K562 (cell line): Measurements from ENCODE around the gene MECP2. TPM values are rescaled to one million over a fixed set of nuclear protein-coding genes. Genes with fewer than 3 reads are reported as not detected.
A peak's percentile ranks its signal among the peaks of the same experiment; 100 is the strongest.

Source experiments
- E2F3 ChIP-seq: fragments of 250-450 bp; sonication (Bioruptor Pico); IDR thresholded peaks from 2 replicates; pipeline ENCODE4 v1.4.0; 2020; ENCODE audit warnings: mild to moderate bottlenecking
- ETV5 ChIP-seq: sonication (generic); formaldehyde crosslinking; IDR thresholded peaks from 2 replicates; pipeline ENCODE4 v1.4.0; 2020; ENCODE audit warnings: low read depth, mild to moderate bottlenecking, missing genetic modification reagents
- FOS ChIP-seq: IDR thresholded peaks from 3 replicates; pipeline ENCODE4 v1.6.1; 2011; ENCODE audit not compliant: insufficient read length; ENCODE audit errors: extremely low read depth
- FOXA1 ChIP-seq: fragments of 450-650 bp; IDR thresholded peaks from 2 replicates; pipeline ENCODE4 v1.6.1; 2016; ENCODE audit warnings: mild to moderate bottlenecking, borderline replicate concordance
- HDAC1 ChIP-seq, 2 experiments: fragments of 450-650 bp; IDR thresholded peaks; 2 replicates each; pipeline ENCODE4 v1.6.1; 2016 to 2017; ENCODE audit warnings: inconsistent platforms in 1 of 2, mild to moderate bottlenecking in 1 of 2, moderate library complexity in 1 of 2
- IRF2 ChIP-seq: sonication (generic); formaldehyde crosslinking; IDR thresholded peaks from 2 replicates; pipeline ENCODE4 v1.8.1; 2022; ENCODE audit warnings: mild to moderate bottlenecking, missing genetic modification reagents
- MBD2 ChIP-seq: sonication (generic); IDR thresholded peaks from 2 replicates; pipeline ENCODE4 v1.6.1; 2016; ENCODE audit warnings: low read depth, borderline replicate concordance
- MNT ChIP-seq, 2 experiments: fragments of 450-650 bp; conservative IDR thresholded peaks; 2 replicates each; pipeline ENCODE4 v1.6.1; 2017; ENCODE audit warnings: mild to moderate bottlenecking in 2 of 2, moderate library complexity in 2 of 2
- NFXL1 ChIP-seq: fragments of 450-650 bp; formaldehyde crosslinking; IDR thresholded peaks from 2 replicates; pipeline ENCODE4 v1.4.0; 2021; ENCODE audit warnings: mild to moderate bottlenecking
- NFYB ChIP-seq: IDR thresholded peaks from 2 replicates; pipeline ENCODE4 v1.6.1; 2011; ENCODE audit warnings: mild to moderate bottlenecking, moderate library complexity; ENCODE audit not compliant: insufficient read length; ENCODE audit errors: extremely low read depth
- NR2F6 ChIP-seq: fragments of 450-650 bp; formaldehyde crosslinking; IDR thresholded peaks from 2 replicates; pipeline ENCODE4 v1.4.0; 2020; ENCODE audit warnings: mild to moderate bottlenecking
- PREB ChIP-seq: sonication (generic); formaldehyde crosslinking; IDR thresholded peaks from 2 replicates; pipeline ENCODE4 v1.8.1; 2023; ENCODE audit warnings: mild to moderate bottlenecking, missing genetic modification reagents
- PTBP1 ChIP-seq: fragments of 200-400 bp; formaldehyde crosslinking; IDR thresholded peaks from 2 replicates; pipeline ENCODE4 v1.6.1; 2017; ENCODE audit warnings: low read depth, low read length
- SMARCB1 ChIP-seq: IDR thresholded peaks from 2 replicates; pipeline ENCODE4 v1.6.1; 2011; ENCODE audit warnings: improper control_type of control experiment, low read depth; ENCODE audit not compliant: insufficient read length
- SOX6 ChIP-seq: fragments of 450-650 bp; IDR thresholded peaks from 2 replicates; pipeline ENCODE4 v1.6.1; 2014; ENCODE audit warnings: mild to moderate bottlenecking
- SRF ChIP-seq, 2 experiments: fragments of 250-450, 450-650 bp in 1 of 2; sonication (Bioruptor Pico) in 1 of 2; sonication (generic) in 1 of 2; formaldehyde crosslinking; IDR thresholded peaks; 2 replicates each; pipeline versions ENCODE4 v1.5.0 to v1.5.1; 2020 to 2022; ENCODE audit warnings: mild to moderate bottlenecking in 1 of 2, missing genetic modification reagents in 1 of 2
- TBL1XR1 ChIP-seq, 2 experiments: IDR thresholded peaks; 2 replicates each; pipeline ENCODE4 v1.6.1; 2012; ENCODE audit warnings: improper control_type of control experiment in 2 of 2, low read length in 2 of 2, mild to moderate bottlenecking in 1 of 2
- TEAD4 ChIP-seq, 2 experiments: sonication (generic) in 1 of 2; formaldehyde crosslinking in 1 of 2; IDR thresholded peaks; 2 replicates each; pipeline versions ENCODE4 v1.6.1 to v1.8.0; 2012 to 2022; ENCODE audit warnings: borderline replicate concordance in 1 of 2, inconsistent platforms in 1 of 2, low read length in 1 of 2, mild to moderate bottlenecking in 1 of 2, missing genetic modification reagents in 1 of 2
- ZKSCAN8 ChIP-seq: fragments of 200-800 bp; sonication (Bioruptor generic); IDR thresholded peaks from 2 replicates; pipeline ENCODE4 v1.6.1; 2016; ENCODE audit warnings: missing genetic modification characterization, missing compliant biosample characterization
- ZNF175 ChIP-seq: fragments of 200-800 bp; sonication (Bioruptor generic); IDR thresholded peaks from 2 replicates; pipeline ENCODE4 v1.6.1; 2016; ENCODE audit warnings: low read depth, mild to moderate bottlenecking, missing genetic modification characterization, missing compliant biosample characterization
- ZNF707 ChIP-seq: fragments of 250-450 bp; sonication (Bioruptor Pico); conservative IDR thresholded peaks from 2 replicates; pipeline ENCODE4 v1.8.0; 2022; ENCODE audit warnings: inconsistent platforms, mild to moderate bottlenecking, moderate library complexity
- ZNF740 ChIP-seq, 3 experiments: fragments of 200-800 bp in 1 of 3; sonication (Bioruptor generic) in 1 of 3; sonication (generic) in 1 of 3; formaldehyde crosslinking in 1 of 3; IDR thresholded peaks; 2 replicates each; pipeline versions ENCODE4 v1.6.1 to v1.8.0; 2016 to 2022; ENCODE audit warnings: mild to moderate bottlenecking in 2 of 3, missing compliant biosample characterization in 2 of 3, missing genetic modification characterization in 2 of 3, missing genetic modification reagents in 1 of 3
- ZNF785 ChIP-seq: fragments of 250-450 bp; sonication (Bioruptor Pico); IDR thresholded peaks from 2 replicates; pipeline ENCODE4 v1.4.0; 2020; ENCODE audit warnings: mild to moderate bottlenecking
- polyA plus RNA-seq, 8 experiments: library from polyadenylated mRNA; depleted of rRNA in 4 of 8; stranded (reverse) in 5 of 8; unstranded in 3 of 8; fragments of >200 nt; fragmentation: Nextera tagmentation in 2 of 8; fragmentation: Illumina TruSeq in 1 of 8; extraction: Ambion mirVana in 2 of 8; extraction: Trizol in 1 of 8; gene quantifications; 2 replicates each; pipeline versions ENCODE4 v1.2.1 to v1.2.3, GENCODE V29; 2011 to 2014; ENCODE audit warnings: inconsistent platforms in 1 of 8, missing spikeins in 1 of 8
- total RNA-seq, 7 experiments: library from RNA; depleted of rRNA in 6 of 7; stranded (reverse); fragments of >200 nt in 6 of 7; fragmentation: Illumina TruSeq in 2 of 7; extraction: Trizol in 2 of 7; gene quantifications; 2 replicates each; pipeline versions ENCODE4 v1.2.1 to v1.2.3, GENCODE V29; 2011 to 2021; ENCODE audit warnings: low replicate concordance in 1 of 7
- TF ChIP-seq, protein P1 (sequence below): fragments of 250-450 bp; sonication (Bioruptor Pico); IDR thresholded peaks from 2 replicates; pipeline ENCODE4 v1.5.0; 2020; ENCODE audit warnings: mild to moderate bottlenecking, borderline replicate concordance

Gene MECP2
- total and polyA plus RNA-seq, 9 of the 15 experiments (the other 6 are each of a cell fraction or from before 2014, with no cell fraction given): 2.1 to 50.9 (median 30.5) TPM

- TF ChIP-seq ZNF740 (CRISPR knock-in tag; IDR thresholded peaks at IDR 0.05) (no peak), ZNF740 (tag; IDR thresholded peaks at IDR 0.05) (no peak), FOS (no peak), SOX6 (no peak), PTBP1 (no peak), ZNF175 (CRISPR knock-in tag) (no peak), TBL1XR1 (IDR thresholded peaks at IDR 0.05; ENCODE audit: low read length in 2 of 2) (no peak), ZNF707 (CRISPR knock-in tag) (no peak), MNT (conservative IDR thresholded peaks at IDR 0.05) (peak in 1 of 2 experiments; percentile 41; a peak in 2 of 4 replicates), TEAD4 (IDR thresholded peaks at IDR 0.05; ENCODE audit: low read length) (no peak), TEAD4 (CRISPR knock-in tag; IDR thresholded peaks at IDR 0.05; ENCODE audit: borderline replicate concordance) (no peak), ZKSCAN8 (CRISPR knock-in tag) (no peak), IRF2 (CRISPR knock-in tag) (no peak), PREB (no peak), SMARCB1 (no peak), HDAC1 (IDR thresholded peaks at IDR 0.05) (peak in 1 of 2 experiments; percentile 53; a peak in 1 of 4 replicates), NR2F6 (CRISPR knock-in tag) (no peak), FOXA1 (no peak), MBD2 (no peak), E2F3 (CRISPR knock-in tag) (no peak), SRF (CRISPR knock-in tag; IDR thresholded peaks at IDR 0.05) (no peak), ZNF785 (CRISPR knock-in tag) (no peak), ETV5 (CRISPR knock-in tag) (0 out of 2 replicates have a peak, but pooled peaks have one; percentile 31), NFYB (no peak), NFXL1 (CRISPR knock-in tag) (no peak)
- TF ChIP-seq, protein P1, sequence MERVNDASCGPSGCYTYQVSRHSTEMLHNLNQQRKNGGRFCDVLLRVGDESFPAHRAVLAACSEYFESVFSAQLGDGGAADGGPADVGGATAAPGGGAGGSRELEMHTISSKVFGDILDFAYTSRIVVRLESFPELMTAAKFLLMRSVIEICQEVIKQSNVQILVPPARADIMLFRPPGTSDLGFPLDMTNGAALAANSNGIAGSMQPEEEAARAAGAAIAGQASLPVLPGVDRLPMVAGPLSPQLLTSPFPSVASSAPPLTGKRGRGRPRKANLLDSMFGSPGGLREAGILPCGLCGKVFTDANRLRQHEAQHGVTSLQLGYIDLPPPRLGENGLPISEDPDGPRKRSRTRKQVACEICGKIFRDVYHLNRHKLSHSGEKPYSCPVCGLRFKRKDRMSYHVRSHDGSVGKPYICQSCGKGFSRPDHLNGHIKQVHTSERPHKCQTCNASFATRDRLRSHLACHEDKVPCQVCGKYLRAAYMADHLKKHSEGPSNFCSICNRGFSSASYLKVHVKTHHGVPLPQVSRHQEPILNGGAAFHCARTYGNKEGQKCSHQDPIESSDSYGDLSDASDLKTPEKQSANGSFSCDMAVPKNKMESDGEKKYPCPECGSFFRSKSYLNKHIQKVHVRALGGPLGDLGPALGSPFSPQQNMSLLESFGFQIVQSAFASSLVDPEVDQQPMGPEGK: no peak
Measured at GRCh38 chrX:154091678-154092077, 5.8 kb downstream of the MECP2 start (continued).
